Activated CD4-positive, CD25-positive, alpha-beta regulatory T cell treated with anti-CD3 and anti-CD28 coated beads, Interleukin-2, amount 50 U/mL, for 72 hours (primary cell): Measurements from ENCODE around the gene SRGAP1.
"Not testable (repeated sequence)": the region's sequence is repeated elsewhere in the genome, so short reads cannot be mapped to it uniquely, and the experiment has no call there.

Experiments used
- DNase-seq: peaks from one replicate; pipeline ENCODE4 v3.0.0; 2021

SRGAP1 gene

GRCh38 chr12:64180951-64181350 is 336.5 kb downstream of the SRGAP1 start:
- no peak for DNase-seq

- DNase-seq = no peak
These were observed 337.2 kb downstream of the SRGAP1 start for GRCh38 chr12:64181430-64182291.

GRCh38 chr12:64184216-64184615 is 339.7 kb downstream of the SRGAP1 start:
- no peak for DNase-seq

- DNase-seq = no peak
These were observed 342.3 kb downstream of the SRGAP1 start for GRCh38 chr12:64186789-64187188.

- DNase-seq = no peak
These were observed 342.9 kb downstream of the SRGAP1 start for GRCh38 chr12:64187370-64187769.

GRCh38 chr12:64187794-64188193 is 343.3 kb downstream of the SRGAP1 start:
- DNase-seq = no peak

GRCh38 chr12:64189530-64189929 is 345.0 kb downstream of the SRGAP1 start:
- no peak for DNase-seq

- no peak for DNase-seq
These were observed 345.6 kb downstream of the SRGAP1 start for GRCh38 chr12:64190140-64190539.

GRCh38 chr12:64192644-64193444 is 348.3 kb downstream of the SRGAP1 start:
- no peak for DNase-seq

- DNase-seq = no peak
These were observed 349.4 kb downstream of the SRGAP1 start for GRCh38 chr12:64193931-64194330.

GRCh38 chr12:64194333-64195149 is 350.0 kb downstream of the SRGAP1 start:
- DNase-seq = no peak

GRCh38 chr12:64195841-64196240 is 351.3 kb downstream of the SRGAP1 start:
- DNase-seq = not testable (repeated sequence)

GRCh38 chr12:64203036-64203435 is 358.5 kb downstream of the SRGAP1 start:
- DNase-seq = no peak

GRCh38 chr12:64203775-64204174 is 359.3 kb downstream of the SRGAP1 start:
- DNase-seq = no peak

GRCh38 chr12:64205542-64205941 is 361.0 kb downstream of the SRGAP1 start:
- DNase-seq = no peak

GRCh38 chr12:64207453-64207852 is 363.0 kb downstream of the SRGAP1 start:
- DNase-seq = no peak
